ENCODE results near the gene ZMYND8.

- TF ChIP-seq CTCF (IDR thresholded peaks at IDR 0.05) (no peak), POLR2A (IDR thresholded peaks at IDR 0.05) (no peak)
These were observed 20.3 kb downstream of the ZMYND8 start for GRCh38 chr20:47336129-47336754.

Measured in heart left ventricle (tissue), 13 donors.